ENCODE data around the gene ATR.

DNA sequence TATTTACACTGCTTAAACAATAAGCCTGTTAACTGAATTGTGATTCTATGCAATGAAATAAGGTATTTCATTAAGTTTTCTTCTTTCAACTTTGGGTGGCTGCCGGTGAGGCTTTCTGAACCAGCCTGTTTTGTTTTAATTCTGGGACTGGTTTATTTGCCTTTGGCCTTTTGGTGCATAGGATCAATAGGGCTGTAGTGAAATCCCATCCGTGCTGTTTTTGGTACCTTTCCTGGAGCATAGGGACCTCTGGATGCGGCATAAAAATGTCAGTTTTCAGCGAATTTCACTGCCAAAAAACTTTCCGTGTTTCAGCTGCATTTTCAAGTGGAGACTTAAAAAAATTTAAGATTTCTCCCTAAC lies 18.2 kb upstream of the ATR start:
- TF ChIP-seq, protein P1, sequence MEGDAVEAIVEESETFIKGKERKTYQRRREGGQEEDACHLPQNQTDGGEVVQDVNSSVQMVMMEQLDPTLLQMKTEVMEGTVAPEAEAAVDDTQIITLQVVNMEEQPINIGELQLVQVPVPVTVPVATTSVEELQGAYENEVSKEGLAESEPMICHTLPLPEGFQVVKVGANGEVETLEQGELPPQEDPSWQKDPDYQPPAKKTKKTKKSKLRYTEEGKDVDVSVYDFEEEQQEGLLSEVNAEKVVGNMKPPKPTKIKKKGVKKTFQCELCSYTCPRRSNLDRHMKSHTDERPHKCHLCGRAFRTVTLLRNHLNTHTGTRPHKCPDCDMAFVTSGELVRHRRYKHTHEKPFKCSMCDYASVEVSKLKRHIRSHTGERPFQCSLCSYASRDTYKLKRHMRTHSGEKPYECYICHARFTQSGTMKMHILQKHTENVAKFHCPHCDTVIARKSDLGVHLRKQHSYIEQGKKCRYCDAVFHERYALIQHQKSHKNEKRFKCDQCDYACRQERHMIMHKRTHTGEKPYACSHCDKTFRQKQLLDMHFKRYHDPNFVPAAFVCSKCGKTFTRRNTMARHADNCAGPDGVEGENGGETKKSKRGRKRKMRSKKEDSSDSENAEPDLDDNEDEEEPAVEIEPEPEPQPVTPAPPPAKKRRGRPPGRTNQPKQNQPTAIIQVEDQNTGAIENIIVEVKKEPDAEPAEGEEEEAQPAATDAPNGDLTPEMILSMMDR (IDR thresholded peaks at IDR 0.05; ENCODE audit: poor library complexity, severe bottlenecking): no peak
- TF ChIP-seq POLR2AphosphoS5 (IDR thresholded peaks at IDR 0.05): no peak
- no peak for TF ChIP-seq RAD21 (conservative IDR thresholded peaks at IDR 0.05)
- TF ChIP-seq, protein P2, sequence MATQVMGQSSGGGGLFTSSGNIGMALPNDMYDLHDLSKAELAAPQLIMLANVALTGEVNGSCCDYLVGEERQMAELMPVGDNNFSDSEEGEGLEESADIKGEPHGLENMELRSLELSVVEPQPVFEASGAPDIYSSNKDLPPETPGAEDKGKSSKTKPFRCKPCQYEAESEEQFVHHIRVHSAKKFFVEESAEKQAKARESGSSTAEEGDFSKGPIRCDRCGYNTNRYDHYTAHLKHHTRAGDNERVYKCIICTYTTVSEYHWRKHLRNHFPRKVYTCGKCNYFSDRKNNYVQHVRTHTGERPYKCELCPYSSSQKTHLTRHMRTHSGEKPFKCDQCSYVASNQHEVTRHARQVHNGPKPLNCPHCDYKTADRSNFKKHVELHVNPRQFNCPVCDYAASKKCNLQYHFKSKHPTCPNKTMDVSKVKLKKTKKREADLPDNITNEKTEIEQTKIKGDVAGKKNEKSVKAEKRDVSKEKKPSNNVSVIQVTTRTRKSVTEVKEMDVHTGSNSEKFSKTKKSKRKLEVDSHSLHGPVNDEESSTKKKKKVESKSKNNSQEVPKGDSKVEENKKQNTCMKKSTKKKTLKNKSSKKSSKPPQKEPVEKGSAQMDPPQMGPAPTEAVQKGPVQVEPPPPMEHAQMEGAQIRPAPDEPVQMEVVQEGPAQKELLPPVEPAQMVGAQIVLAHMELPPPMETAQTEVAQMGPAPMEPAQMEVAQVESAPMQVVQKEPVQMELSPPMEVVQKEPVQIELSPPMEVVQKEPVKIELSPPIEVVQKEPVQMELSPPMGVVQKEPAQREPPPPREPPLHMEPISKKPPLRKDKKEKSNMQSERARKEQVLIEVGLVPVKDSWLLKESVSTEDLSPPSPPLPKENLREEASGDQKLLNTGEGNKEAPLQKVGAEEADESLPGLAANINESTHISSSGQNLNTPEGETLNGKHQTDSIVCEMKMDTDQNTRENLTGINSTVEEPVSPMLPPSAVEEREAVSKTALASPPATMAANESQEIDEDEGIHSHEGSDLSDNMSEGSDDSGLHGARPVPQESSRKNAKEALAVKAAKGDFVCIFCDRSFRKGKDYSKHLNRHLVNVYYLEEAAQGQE (IDR thresholded peaks at IDR 0.05; ENCODE audit: borderline replicate concordance): no peak
- no peak for TF ChIP-seq EZH2 (IDR thresholded peaks at IDR 0.05; ENCODE audit: borderline replicate concordance, insufficient read depth, low read length, poor library complexity, severe bottlenecking)

Data from neural cell (in vitro differentiated cells).